ENCODE data around the gene NSRP1.

GRCh38 chr17:30132615-30133014 is 16.0 kb downstream of the NSRP1 start:
- TF ChIP-seq CTCF (IDR thresholded peaks at IDR 0.05) = no peak
- no peak for TF ChIP-seq ZFX (IDR thresholded peaks at IDR 0.05; ENCODE audit: borderline replicate concordance)

All from 22Rv1 (cell line).